Stimulated activated CD4-positive, alpha-beta T cell treated with anti-CD3 and anti-CD28 coated beads, Interleukin-4, amount 100 ng/mL, for 24 hours (primary cell): ENCODE measurements around the gene CEACAM6.
"Not testable (repeated sequence)": the region's sequence is repeated elsewhere in the genome, so short reads cannot be mapped to it uniquely, and the experiment has no call there.

Experiments
- DNase-seq: peaks from one replicate; pipeline ENCODE4 v3.0.0-alpha.2; 2020

Gene CEACAM6

GRCh38 chr19:41755328-41755913 is at the start of gene CEACAM6:
Gene CEACAM6, plus strand, starts transcription at chr19:41755530. Its CDS starts 109 bp downstream, at chr19:41755639.
- no peak for DNase-seq

DNA sequence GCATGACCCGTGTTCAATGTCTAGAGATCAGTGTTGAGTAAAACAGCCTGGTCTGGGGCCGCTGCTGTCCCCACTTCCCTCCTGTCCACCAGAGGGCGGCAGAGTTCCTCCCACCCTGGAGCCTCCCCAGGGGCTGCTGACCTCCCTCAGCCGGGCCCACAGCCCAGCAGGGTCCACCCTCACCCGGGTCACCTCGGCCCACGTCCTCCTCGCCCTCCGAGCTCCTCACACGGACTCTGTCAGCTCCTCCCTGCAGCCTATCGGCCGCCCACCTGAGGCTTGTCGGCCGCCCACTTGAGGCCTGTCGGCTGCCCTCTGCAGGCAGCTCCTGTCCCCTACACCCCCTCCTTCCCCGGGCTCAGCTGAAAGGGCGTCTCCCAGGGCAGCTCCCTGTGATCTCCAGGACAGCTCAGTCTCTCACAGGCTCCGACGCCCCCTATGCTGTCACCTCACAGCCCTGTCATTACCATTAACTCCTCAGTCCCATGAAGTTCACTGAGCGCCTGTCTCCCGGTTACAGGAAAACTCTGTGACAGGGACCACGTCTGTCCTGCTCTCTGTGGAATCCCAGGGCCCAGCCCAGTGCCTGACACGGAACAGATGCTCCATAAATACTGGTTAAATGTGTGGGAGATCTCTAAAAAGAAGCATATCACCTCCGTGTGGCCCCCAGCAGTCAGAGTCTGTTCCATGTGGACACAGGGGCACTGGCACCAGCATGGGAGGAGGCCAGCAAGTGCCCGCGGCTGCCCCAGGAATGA is 48.4 kb upstream of the CEACAM6 start:
- peak; percentile 69 for DNase-seq

DNA sequence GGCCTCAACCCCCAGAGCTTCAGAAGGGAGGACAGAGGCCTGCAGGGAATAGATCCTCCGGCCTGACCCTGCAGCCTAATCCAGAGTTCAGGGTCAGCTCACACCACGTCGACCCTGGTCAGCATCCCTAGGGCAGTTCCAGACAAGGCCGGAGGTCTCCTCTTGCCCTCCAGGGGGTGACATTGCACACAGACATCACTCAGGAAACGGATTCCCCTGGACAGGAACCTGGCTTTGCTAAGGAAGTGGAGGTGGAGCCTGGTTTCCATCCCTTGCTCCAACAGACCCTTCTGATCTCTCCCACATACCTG is 47.9 kb upstream of the CEACAM6 start:
- no peak for DNase-seq

DNA sequence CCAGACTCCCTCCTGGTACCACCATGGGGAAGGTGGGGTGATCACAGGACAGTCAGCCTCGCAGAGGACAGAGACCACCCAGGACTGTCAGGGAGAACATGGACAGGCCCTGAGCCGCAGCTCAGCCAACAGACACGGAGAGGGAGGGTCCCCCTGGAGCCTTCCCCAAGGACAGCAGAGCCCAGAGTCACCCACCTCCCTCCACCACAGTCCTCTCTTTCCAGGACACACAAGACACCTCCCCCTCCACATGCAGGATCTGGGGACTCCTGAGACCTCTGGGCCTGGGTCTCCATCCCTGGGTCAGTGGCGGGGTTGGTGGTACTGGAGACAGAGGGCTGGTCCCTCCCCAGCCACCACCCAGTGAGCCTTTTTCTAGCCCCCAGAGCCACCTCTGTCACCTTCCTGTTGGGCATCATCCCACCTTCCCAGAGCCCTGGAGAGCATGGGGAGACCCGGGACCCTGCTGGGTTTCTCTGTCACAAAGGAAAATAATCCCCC is 47.4 kb upstream of the CEACAM6 start:
- DNase-seq = no peak

GRCh38 chr19:41708481-41708880 is 46.8 kb upstream of the CEACAM6 start, which contains the start of gene CEACAM5:
Gene CEACAM5, plus strand, starts transcription at chr19:41708626. Its CDS starts 106 bp downstream, at chr19:41708732.
- no peak for DNase-seq

- not testable (repeated sequence) for DNase-seq
These were observed 45.8 kb upstream of the CEACAM6 start for GRCh38 chr19:41709516-41709915.

DNA sequence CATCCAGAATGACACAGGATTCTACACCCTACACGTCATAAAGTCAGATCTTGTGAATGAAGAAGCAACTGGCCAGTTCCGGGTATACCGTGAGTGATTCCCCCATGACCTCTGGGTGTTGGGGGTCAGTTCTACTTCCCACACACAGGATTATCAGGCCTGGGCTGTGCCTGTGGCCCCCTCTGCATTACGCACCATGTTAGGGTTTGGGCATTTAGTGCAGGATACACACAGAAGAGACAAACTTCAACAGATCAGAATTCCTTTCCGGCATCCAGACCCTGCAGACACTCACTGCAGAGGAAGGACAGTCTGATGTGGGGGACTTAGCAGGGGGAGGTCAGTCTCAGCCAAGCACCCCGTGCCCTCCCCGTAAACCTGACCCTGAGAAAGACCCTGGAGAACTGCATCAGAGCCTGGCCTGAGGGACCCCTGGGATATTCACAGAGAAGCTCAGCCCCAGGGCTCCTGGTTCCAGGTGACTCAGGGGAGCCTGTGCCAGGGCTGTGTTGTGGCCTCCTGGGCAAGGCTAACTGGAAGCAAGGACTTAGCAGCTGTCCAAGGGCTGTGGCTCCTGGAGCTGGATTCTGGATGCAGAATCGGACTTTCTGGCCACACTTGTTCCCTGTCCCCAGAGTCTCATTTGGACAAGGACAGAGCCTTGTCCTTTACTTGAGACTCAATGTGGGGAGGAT is 45.2 kb upstream of the CEACAM6 start:
- no peak for DNase-seq

- no peak for DNase-seq
These were observed 43.7 kb upstream of the CEACAM6 start for GRCh38 chr19:41711376-41712261.

DNA sequence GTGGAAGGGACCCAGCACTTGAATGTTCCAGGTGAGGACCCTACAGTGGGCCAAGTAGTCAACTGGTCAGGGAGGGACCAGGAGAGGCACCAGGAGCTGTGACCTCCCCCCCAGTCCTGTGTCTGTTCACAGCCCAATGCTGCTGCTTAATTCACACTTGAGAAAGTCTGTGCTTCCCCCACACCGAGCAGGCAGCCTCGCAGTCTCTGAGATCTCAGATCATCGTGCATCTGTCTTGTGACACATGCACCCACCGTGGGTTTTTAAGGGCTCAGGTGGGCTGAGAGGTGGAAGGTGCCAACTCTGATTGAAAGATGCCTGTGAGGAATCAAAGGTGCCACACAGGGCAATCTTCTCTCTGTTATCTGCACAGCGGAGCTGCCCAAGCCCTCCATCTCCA is 40.7 kb upstream of the CEACAM6 start:
- no peak for DNase-seq

DNA sequence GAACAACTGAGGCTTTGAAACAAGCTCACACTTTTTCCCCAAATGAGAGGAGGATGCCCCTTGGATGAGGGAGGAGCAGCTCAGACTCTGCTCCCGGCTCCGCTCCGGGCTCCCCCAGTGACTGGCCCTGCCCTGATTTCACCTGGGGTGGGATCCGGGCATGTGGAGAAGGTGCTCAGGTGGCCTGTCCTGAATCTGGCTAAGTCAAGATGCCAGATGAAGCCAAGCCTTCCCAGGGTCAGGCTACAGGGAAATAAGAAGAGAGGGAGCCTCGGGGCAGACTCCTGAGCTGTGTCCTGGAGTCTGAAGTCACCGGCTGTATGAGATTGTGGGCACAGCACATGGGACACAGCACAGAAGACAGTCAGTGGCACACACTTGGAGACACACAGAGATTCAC is 36.6 kb upstream of the CEACAM6 start:
- DNase-seq = no peak

- no peak for DNase-seq
These were observed 35.2 kb upstream of the CEACAM6 start for GRCh38 chr19:41720103-41720502.

- DNase-seq = no peak
These were observed 28.8 kb upstream of the CEACAM6 start for GRCh38 chr19:41726493-41726892.

DNA sequence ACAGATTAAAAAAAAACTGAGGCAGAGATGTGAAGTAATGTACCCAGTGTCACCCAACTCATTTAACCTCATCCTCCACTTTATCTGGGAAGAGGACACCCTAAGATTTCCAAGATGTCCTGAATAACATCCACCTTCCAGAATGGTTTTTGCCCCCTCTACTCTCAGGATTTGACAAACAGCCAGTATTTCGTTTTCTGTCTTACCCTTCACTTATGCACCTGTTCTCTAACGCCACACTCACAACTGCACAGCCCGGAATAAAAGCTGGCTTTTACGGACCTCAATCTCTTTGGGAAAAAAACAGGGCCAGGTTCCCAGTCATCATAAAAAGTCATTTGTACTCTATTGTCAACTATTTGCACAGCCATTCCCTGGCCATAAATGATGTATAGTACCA is 21.2 kb upstream of the CEACAM6 start:
- DNase-seq = no peak

GRCh38 chr19:41734585-41734984 is 20.7 kb upstream of the CEACAM6 start:
- no peak for DNase-seq

DNA sequence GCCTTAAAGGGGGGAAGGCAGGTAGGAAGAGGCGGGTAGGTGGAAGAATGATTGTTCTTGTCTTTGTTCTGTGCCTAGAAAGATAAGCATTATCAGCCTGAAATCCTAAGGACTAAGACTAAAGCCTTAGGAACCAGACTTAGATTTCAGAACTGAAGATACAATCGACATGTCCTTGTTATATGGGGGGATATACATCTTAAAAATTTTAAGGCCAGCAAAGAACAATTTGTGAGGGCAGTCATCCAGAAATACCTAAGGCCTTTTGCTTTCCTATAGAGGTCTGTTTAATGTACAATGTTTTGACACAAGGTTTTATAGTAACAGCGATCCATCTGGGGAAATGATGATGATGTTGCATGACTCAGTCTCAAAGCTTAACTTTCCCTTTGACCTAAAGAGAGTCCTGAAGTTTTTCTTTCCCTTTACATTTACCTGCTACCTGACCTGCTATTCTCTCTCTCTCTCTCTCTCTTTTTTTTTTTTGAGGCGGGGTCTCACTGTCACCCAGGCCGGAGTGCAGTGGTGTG is 20.2 kb upstream of the CEACAM6 start:
- DNase-seq = no peak

DNA sequence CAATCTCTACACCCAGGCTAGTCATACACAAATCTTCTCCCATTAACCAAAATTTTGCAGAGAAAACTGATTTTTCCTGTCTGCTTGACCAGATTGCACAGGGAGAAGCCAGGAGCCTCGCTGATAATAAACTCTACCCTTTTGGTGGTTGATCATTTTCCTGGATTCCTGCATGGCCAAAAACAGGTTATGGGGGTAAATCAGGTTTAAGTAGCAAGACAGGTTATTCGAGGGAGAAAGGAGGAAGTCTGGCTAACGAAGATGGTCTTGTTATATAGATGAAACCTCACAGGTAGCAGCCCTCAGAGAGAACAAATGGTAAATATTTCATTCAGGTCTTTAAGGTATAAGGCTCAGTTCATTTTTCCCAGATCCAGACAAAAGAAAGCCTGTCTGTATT is 16.0 kb upstream of the CEACAM6 start:
- no peak for DNase-seq

GRCh38 chr19:41740415-41741243 is 14.7 kb upstream of the CEACAM6 start:
- peak; percentile 24 for DNase-seq

DNA sequence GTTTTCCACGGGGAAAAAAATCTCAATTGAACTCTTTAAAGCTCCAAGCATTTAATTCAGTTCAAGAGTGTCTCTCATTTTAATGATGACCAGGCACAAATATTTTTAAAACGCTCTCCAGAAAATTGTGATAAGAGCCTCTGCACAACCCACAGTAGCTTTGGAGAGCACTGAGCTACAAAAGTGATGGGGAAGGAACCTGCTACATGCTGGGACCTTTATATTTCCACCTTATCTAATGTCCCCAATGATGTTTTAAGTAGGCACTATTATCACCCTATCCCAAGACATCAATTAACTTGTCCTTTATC is 14.1 kb upstream of the CEACAM6 start:
- no peak for DNase-seq

DNA sequence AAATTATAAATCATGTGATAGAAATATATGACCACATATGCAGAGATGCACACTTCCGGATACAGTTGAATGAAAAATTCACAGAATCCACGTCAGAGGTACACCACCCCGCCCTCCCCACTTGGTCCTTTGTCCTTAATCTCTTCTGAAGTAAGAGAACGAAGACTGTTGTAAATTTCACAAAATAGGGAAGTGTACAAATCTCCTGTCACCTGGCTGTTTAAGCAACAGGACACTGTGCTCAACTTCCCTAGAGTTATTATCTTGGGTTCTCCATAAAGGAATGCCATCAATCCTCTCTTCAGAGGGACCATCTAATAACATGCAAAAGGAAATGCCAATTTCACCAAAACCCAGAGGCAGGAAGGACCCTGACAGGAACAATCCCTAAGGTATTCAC is 10.5 kb upstream of the CEACAM6 start:
- DNase-seq = no peak

- no peak for DNase-seq
These were observed 9.6 kb upstream of the CEACAM6 start for GRCh38 chr19:41745756-41746155.

DNA sequence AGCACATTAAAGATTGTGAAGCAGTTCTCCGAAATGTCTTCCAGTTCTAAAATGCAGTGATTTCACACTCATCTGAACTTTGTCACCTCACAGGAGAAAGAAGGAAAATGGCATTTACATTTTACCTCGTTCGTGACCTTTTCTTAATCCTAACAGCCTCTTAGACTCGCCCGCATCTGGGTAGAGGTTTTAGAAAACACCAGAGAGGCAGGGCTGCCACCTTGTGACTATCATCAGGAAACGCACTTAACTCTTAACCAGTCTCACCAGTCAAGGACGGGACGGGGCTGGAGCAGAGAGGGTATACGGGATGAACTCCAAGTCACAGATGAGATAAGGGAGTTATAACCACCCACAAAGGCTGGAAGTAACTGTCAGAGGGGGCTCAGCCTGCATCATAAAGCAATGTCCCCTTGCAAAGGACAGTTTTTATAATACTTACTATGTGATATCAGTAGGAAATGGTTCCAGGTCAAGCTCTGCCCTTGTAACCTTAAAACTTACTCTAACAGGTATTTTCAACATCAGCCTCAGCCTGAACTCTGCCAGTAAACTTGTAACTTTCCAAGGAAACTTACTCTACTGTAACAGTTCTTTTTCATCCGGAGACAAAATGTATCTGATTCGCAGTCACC is 8.6 kb upstream of the CEACAM6 start:
- peak; percentile 64 for DNase-seq
